ENCODE results near the gene CCS.
"Not testable (repeated sequence)": the region's sequence is repeated elsewhere in the genome, so short reads cannot be mapped to it uniquely, and the experiment has no call there.

Gene CCS

DNA sequence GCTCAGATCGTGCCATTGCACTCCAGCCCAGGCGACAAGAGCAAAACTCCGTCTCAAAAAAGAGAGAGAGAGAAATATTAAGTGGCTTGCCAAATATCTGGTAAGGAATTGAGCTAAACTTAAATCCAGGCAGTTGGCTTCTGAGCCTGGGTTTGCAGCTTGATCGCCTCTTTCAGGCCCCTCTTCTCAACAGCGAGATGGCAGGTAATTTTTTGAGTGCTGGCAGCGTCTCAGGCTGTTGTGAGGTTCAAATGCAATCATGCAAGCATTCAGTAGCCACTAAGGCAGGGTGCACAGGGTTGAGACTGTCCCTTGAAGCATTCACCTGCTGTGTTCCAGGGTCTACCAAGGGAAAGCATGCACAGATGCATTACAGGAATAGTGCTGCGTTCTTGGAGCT, 23.9 kb upstream of the CCS start:
- Mint-ChIP-seq H3K4me3 (no peak overlapping the region), H3K27me3 (no peaks in the 10 kb centered on the region), H3K9me3 (no peaks in the 10 kb centered on the region), H3K4me1 (peaks cover 14% of the 10 kb centered on the region), H3K27ac (no peak overlapping the region), H3K36me3 (peaks cover 1% of the 10 kb centered on the region)

DNA sequence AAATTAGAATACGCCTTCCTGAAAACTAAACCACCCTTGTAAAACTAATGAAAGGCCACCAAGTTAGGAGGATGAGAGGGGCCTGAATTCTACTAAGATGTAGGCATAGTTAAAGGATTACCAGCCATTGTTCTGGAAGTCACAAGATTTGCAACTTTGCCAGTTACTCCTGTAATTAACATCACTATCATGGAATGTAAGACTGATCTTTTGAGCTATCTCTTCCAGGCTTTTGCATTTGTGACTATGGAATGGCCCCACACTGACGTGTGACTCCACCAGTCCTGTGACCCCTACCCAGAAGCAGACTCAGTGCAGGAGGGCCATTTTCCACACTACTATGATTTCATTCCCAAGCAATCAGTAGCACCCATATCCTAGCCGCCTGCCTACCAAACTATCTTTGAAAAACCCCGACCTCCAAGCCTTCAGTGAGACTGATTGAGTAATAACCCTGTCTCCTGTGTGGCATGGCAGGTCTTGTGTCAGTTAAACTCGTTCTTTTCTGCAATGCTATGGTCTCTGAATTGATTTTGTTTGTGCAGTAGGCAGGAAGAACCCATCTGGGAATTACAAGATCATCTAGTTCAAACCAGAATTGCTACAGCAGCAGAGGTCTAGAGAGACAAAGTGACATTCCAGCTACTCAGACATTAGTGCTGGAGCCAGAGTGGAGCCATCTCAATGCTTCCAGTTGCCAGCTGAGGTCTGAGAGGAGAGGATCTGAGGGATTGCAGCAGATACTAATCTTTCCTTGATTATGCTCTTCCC, 22.7 kb upstream of the CCS start:
- Mint-ChIP-seq H3K36me3 (peaks cover 1% of the 10 kb centered on the region), H3K27ac (no peak overlapping the region), H3K4me1 (peaks cover 14% of the 10 kb centered on the region), H3K27me3 (no peaks in the 10 kb centered on the region), H3K9me3 (no peaks in the 10 kb centered on the region), H3K4me3 (no peak overlapping the region)

GRCh38 chr11:66570850-66571180, 22.2 kb upstream of the CCS start:
- no peaks in the 10 kb centered on the region for H3K9me3 Mint-ChIP-seq
- no peak overlapping the region for H3K4me3 Mint-ChIP-seq
- peaks cover 1% of the 10 kb centered on the region for H3K27me3 Mint-ChIP-seq
- H3K4me1 Mint-ChIP-seq, result peaks cover 14% of the 10 kb centered on the region
- no peak overlapping the region for H3K27ac Mint-ChIP-seq
- H3K36me3 Mint-ChIP-seq, result peaks cover 1% of the 10 kb centered on the region

DNA sequence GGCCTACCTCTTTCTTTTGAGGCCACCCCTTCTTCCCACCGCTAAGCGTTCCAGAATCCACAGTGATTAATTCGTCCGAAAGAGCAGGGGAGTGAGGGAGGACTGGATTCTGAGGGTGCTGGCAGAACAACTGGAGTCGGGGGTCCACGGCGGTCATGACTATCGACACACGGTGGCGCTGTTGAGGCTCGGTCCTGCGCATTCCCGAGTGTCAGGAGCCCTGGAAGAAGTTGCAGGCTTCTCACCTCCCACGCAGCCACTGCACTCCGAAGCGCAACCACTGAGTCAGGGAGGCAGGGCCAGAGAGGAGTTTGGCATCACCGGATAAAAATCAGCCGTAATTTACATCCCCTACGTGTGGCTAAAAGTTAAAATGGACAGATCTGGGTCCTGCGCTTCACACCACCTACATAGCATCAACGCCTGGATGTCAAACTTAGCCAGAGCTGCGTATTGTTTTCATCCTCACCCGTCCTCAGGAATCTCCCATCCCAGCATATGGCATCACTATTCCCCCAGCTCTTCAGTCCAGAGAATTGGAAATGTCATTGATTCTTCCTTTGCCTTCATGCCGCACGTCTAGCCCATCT, 13.9 kb upstream of the CCS start:
- H3K36me3 Mint-ChIP-seq, result peaks cover 1% of the 10 kb centered on the region
- peak overlapping the region; percentile 42 for H3K4me3 Mint-ChIP-seq
- peaks cover 2% of the 10 kb centered on the region for H3K27me3 Mint-ChIP-seq
- no peaks in the 10 kb centered on the region for H3K9me3 Mint-ChIP-seq
- H3K4me1 Mint-ChIP-seq, result peaks cover 22% of the 10 kb centered on the region
- H3K27ac Mint-ChIP-seq, result no peak overlapping the region

- H3K36me3 Mint-ChIP-seq, result peaks cover 1% of the 10 kb centered on the region
- H3K27me3 Mint-ChIP-seq, result peaks cover 1% of the 10 kb centered on the region
- H3K9me3 Mint-ChIP-seq, result no peaks in the 10 kb centered on the region
- H3K27ac Mint-ChIP-seq, result no peak overlapping the region
- peaks cover 22% of the 10 kb centered on the region for H3K4me1 Mint-ChIP-seq
- H3K4me3 Mint-ChIP-seq, result no peak overlapping the region
Measured at GRCh38 chr11:66580803-66581202, 12.2 kb upstream of the CCS start.

GRCh38 chr11:66581261-66581660, 11.7 kb upstream of the CCS start:
- H3K27ac Mint-ChIP-seq, result no peak overlapping the region
- no peaks in the 10 kb centered on the region for H3K9me3 Mint-ChIP-seq
- peaks cover 1% of the 10 kb centered on the region for H3K36me3 Mint-ChIP-seq
- peaks cover 1% of the 10 kb centered on the region for H3K27me3 Mint-ChIP-seq
- H3K4me1 Mint-ChIP-seq, result peaks cover 22% of the 10 kb centered on the region
- H3K4me3 Mint-ChIP-seq, result no peak overlapping the region

GRCh38 chr11:66582565-66583147, 10.3 kb upstream of the CCS start:
- not testable (repeated sequence) for H3K27me3 Mint-ChIP-seq, H3K4me3 Mint-ChIP-seq, H3K9me3 Mint-ChIP-seq, H3K36me3 Mint-ChIP-seq, H3K27ac Mint-ChIP-seq
- H3K4me1 Mint-ChIP-seq, result peaks cover 22% of the 10 kb centered on the region

DNA sequence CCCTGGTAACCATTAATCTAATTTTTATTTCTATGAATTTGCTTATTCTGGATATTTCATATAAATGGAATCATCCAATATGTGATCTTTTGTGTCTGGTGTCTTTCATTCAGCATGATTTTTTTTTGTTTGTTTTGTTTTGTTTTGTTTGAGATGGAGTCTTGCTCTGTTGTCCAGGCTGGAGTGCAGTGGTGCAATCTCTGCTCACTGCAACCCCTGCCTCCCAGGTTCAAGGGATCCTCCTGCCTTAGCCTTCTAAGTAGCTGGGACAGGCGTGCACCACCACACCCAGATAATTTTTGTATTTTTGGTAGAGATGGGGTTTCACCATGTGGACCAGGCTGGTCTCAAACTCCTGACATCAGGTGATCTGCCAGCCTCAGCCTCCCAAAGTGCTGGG, 7.5 kb upstream of the CCS start:
- H3K27ac Mint-ChIP-seq, result peak overlapping the region; percentile 35
- H3K36me3 Mint-ChIP-seq, H3K9me3 Mint-ChIP-seq, H3K27me3 Mint-ChIP-seq, H3K4me3 Mint-ChIP-seq, H3K4me1 Mint-ChIP-seq: not testable (repeated sequence)

- Mint-ChIP-seq H3K36me3 (peaks cover 1% of the 10 kb centered on the region), H3K27me3 (no peaks in the 10 kb centered on the region), H3K4me1 (peaks cover under 1% of the 10 kb centered on the region), H3K4me3 (no peak overlapping the region), H3K27ac (no peak overlapping the region), H3K9me3 (no peaks in the 10 kb centered on the region)
Measured at GRCh38 chr11:66586136-66586535, 6.8 kb upstream of the CCS start.

GRCh38 chr11:66589315-66589714, 3.7 kb upstream of the CCS start:
- peaks cover 15% of the 10 kb centered on the region for H3K4me1 Mint-ChIP-seq
- not testable (repeated sequence) for H3K27ac Mint-ChIP-seq, H3K27me3 Mint-ChIP-seq, H3K9me3 Mint-ChIP-seq, H3K36me3 Mint-ChIP-seq, H3K4me3 Mint-ChIP-seq

DNA sequence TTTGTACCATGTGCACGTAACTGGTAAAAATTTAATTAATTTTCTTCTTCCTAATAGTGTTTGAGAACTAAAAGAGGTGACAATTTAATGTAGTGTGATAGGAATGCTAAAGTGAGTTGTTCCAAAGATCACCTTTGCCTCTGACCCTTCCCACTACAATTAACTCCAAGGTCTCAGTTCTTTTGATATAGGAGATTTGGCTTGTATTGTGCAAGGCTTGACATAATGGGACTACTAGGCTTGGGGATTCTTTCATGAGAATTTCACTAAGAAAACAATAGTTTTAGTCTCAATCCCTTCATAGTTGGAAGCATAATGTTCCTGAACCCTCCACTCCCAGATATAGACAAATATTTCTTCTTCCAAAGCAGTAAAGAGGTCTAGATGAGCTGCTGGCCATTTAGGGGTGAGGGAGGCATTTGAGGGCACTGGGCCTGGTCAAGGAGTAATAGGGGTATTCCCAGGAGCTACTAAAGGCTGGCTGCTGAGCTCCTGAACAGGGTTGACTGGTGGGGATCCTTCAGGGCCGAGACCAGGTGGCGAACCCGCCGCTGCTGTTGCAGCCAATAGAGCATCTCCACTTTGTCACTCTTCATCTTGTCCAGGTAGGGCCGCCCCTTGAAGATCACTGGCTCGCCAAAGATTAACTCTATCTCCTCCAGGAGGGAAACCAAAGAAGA, 2.8 kb upstream of the CCS start:
- H3K36me3 Mint-ChIP-seq, result no peaks in the 10 kb centered on the region
- H3K4me1 Mint-ChIP-seq, result peaks cover 23% of the 10 kb centered on the region
- H3K27me3 Mint-ChIP-seq, result no peaks in the 10 kb centered on the region
- no peak overlapping the region for H3K4me3 Mint-ChIP-seq
- no peak overlapping the region for H3K27ac Mint-ChIP-seq
- H3K9me3 Mint-ChIP-seq, result no peaks in the 10 kb centered on the region

- Mint-ChIP-seq H3K36me3 (no peaks in the 10 kb centered on the region), H3K9me3 (no peaks in the 10 kb centered on the region), H3K4me1 (peaks cover 33% of the 10 kb centered on the region), H3K27ac (no peak overlapping the region), H3K27me3 (no peaks in the 10 kb centered on the region), H3K4me3 (no peak overlapping the region)
Measured at GRCh38 chr11:66591175-66591574, 1.8 kb upstream of the CCS start.

DNA sequence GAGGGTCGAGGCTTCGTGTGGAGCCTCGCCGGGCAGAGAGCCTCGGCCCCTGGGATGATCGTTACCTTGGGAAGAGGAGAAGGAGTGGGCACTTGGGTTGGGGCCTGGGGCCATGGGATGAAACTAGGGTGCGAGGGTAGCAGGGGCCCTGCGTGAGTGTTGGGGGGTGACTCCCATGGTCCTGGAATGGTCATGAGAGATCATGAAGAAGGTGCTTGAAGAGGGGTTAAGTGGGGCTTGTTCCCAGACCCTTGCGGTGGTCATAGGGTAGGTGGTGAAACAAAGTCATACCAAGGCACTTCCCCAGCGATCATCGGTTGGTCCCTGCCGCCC, 284 bp downstream of the CCS start:
- H3K27me3 Mint-ChIP-seq, result no peaks in the 10 kb centered on the region
- H3K27ac Mint-ChIP-seq, result peak overlapping the region; percentile 100
- H3K4me1 Mint-ChIP-seq, result peaks cover 38% of the 10 kb centered on the region
- no peaks in the 10 kb centered on the region for H3K9me3 Mint-ChIP-seq
- no peaks in the 10 kb centered on the region for H3K36me3 Mint-ChIP-seq
- peak overlapping the region; percentile 100 for H3K4me3 Mint-ChIP-seq

DNA sequence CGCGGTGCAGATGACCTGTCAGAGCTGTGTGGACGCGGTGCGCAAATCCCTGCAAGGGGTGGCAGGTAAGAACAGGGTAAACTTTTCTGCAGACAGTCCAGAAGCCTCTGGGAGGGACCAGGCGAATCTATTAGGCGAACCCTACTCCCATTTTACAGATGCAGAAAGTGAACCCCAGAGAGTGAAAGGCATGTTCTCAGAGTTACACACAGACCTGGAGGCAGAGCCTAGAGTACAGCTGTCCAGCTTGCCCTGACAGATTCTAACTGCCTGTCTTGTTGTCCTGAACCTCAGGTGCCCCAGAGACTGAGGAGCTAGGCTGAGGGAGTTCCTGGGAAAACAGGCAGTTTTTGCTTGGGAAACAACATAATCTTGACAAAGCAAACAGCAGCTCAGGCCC, 665 bp downstream of the CCS start:
- no peaks in the 10 kb centered on the region for H3K9me3 Mint-ChIP-seq
- no peak overlapping the region for H3K27ac Mint-ChIP-seq
- no peaks in the 10 kb centered on the region for H3K27me3 Mint-ChIP-seq
- no peaks in the 10 kb centered on the region for H3K36me3 Mint-ChIP-seq
- H3K4me3 Mint-ChIP-seq, result peak overlapping the region; percentile 100
- H3K4me1 Mint-ChIP-seq, result peaks cover 38% of the 10 kb centered on the region

DNA sequence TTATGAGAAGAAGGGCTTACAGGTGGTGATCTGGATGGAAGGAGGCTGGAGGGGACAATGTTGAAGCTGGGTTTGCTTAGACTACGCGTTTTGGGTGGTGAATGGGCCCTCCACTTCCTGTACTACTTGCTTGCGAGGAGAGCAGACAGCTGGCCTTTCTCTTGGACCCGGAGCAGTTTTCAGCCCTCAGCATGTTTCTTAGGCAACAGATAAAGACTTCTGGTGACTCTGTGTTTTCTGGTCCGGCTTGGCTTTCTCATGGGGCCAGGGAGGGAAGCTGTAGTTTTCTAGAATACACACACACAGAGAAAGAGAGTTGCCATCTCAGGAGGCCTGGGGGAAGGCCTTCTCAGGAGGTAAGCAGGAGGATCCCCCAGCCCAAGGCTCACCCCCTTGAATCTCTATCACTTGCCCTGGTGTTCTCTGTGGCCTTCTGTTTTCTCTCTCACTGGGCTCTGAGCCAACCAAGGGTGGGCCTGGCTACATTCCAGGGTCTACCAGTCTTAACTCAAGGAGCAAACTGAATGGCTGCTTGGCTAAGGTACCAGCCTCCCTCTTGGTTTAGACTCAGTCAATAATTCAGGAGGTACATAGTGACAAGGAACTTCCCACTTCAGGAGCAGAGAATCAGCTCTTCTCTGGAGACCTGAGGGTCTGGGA, 2.4 kb downstream of the CCS start:
- no peaks in the 10 kb centered on the region for H3K27me3 Mint-ChIP-seq
- no peaks in the 10 kb centered on the region for H3K9me3 Mint-ChIP-seq
- peak overlapping the region; percentile 78 for H3K4me3 Mint-ChIP-seq
- H3K4me1 Mint-ChIP-seq, result peaks cover 38% of the 10 kb centered on the region
- H3K27ac Mint-ChIP-seq, result peak overlapping the region; percentile 84
- H3K36me3 Mint-ChIP-seq, result no peaks in the 10 kb centered on the region

DNA sequence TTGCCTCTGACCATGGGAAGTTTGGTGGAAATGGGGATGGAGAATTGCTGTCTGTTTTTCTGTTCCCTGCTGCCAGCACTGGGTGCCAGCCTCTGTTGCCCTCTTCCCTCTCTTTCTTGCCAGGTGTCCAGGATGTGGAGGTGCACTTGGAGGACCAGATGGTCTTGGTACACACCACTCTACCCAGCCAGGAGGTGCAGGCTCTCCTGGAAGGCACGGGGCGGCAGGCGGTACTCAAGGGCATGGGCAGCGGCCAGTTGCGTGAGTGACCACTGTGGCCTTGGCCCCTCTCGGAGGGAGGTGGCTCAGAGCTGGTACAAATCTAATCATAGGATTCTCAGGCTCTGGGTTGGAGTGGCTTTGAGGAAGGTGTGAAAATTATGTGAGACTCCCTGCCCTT, 6.0 kb downstream of the CCS start:
- Mint-ChIP-seq H3K9me3 (no peaks in the 10 kb centered on the region), H3K27ac (no peak overlapping the region), H3K36me3 (no peaks in the 10 kb centered on the region), H3K4me1 (peaks cover 23% of the 10 kb centered on the region), H3K27me3 (no peaks in the 10 kb centered on the region), H3K4me3 (no peak overlapping the region)

Data from activated naive CD4-positive, alpha-beta T cell treated with anti-CD3 and anti-CD28 coated beads, Interleukin-2, amount 50 U/mL, for 24 hours (primary cell).